H7 (cell line): Measurements from ENCODE around the gene TEX35. TPM values are rescaled to one million over a fixed set of nuclear protein-coding genes. Genes with fewer than 3 reads are reported as not detected.
"Not testable (repeated sequence)": the region's sequence is repeated elsewhere in the genome, so short reads cannot be mapped to it uniquely, and the experiment has no call there.

ENCODE experiments used
- DNase-seq: peaks from one replicate; pipeline ENCODE4 v3.0.0; 2012
- H3K27me3 ChIP-seq: 2 replicates; pipeline ENCODE4 v1.6.0; 2011; ENCODE audit warnings: mild to moderate bottlenecking, low read length; ENCODE audit not compliant: control insufficient read depth, insufficient read depth
- H3K36me3 ChIP-seq: replicated peaks from 2 replicates; pipeline ENCODE4 v1.5.1; 2011; ENCODE audit warnings: low read length; ENCODE audit not compliant: control insufficient read depth, insufficient read depth
- H3K4me3 ChIP-seq: 2 replicates; pipeline ENCODE4 v1.5.1; 2011; ENCODE audit warnings: low read depth, mild to moderate bottlenecking, control low read depth, low read length, moderate library complexity; ENCODE audit not compliant: insufficient read depth
- total RNA-seq: library from RNA; depleted of rRNA; stranded (reverse); fragments of >200 nt; shearing (Covaris generic); gene quantifications from 2 replicates; pipeline ENCODE4 v1.2.3, GENCODE V29; 2014

The TEX35 gene
- total RNA-seq, 1 experiment from 2014 or later = not detected

- DNase-seq = no peak
- no peaks in the 10 kb centered on the region for H3K27me3 ChIP-seq
- no peak overlapping the region for H3K4me3 ChIP-seq
- no peaks in the 10 kb centered on the region for H3K36me3 ChIP-seq
These were observed 11.9 kb upstream of the TEX35 start for GRCh38 chr1:178500936-178501554.

- H3K36me3 ChIP-seq = no peaks in the 10 kb centered on the region
- peak; percentile 91 for DNase-seq
- H3K27me3 ChIP-seq = no peaks in the 10 kb centered on the region
- no peak overlapping the region for H3K4me3 ChIP-seq
These were observed 11.1 kb upstream of the TEX35 start for GRCh38 chr1:178501705-178502329.

- no peaks in the 10 kb centered on the region for H3K27me3 ChIP-seq
- no peak for DNase-seq
- H3K4me3 ChIP-seq = no peak overlapping the region
- H3K36me3 ChIP-seq = no peaks in the 10 kb centered on the region
These were observed 10.6 kb upstream of the TEX35 start for GRCh38 chr1:178502330-178502714.

GRCh38 chr1:178502856-178503255, 10.1 kb upstream of the TEX35 start:
- Histone ChIP-seq H3K27me3 (no peaks in the 10 kb centered on the region), H3K4me3 (no peak overlapping the region), H3K36me3 (no peaks in the 10 kb centered on the region)
- DNase-seq = no peak

GRCh38 chr1:178503316-178503715, 9.6 kb upstream of the TEX35 start:
- not testable (repeated sequence) for H3K27me3 ChIP-seq, H3K4me3 ChIP-seq, DNase-seq, H3K36me3 ChIP-seq

GRCh38 chr1:178503849-178504248, 9.1 kb upstream of the TEX35 start:
- no peaks in the 10 kb centered on the region for H3K36me3 ChIP-seq
- H3K27me3 ChIP-seq = no peaks in the 10 kb centered on the region
- no peak overlapping the region for H3K4me3 ChIP-seq
- no peak for DNase-seq

- no peaks in the 10 kb centered on the region for H3K27me3 ChIP-seq
- DNase-seq = no peak
- no peaks in the 10 kb centered on the region for H3K36me3 ChIP-seq
- no peak overlapping the region for H3K4me3 ChIP-seq
These were observed 8.6 kb upstream of the TEX35 start for GRCh38 chr1:178504286-178504685.

GRCh38 chr1:178506177-178506576, 6.7 kb upstream of the TEX35 start:
- H3K27me3 ChIP-seq = no peaks in the 10 kb centered on the region
- H3K4me3 ChIP-seq = no peak overlapping the region

GRCh38 chr1:178506669-178507068, 6.2 kb upstream of the TEX35 start:
- no peaks in the 10 kb centered on the region for H3K36me3 ChIP-seq
- no peak for DNase-seq
- no peaks in the 10 kb centered on the region for H3K27me3 ChIP-seq
- H3K4me3 ChIP-seq = no peak overlapping the region

More at GRCh38 chr1:178506177-178506576, 6.7 kb upstream of the TEX35 start:
- no peak for DNase-seq
- no peaks in the 10 kb centered on the region for H3K36me3 ChIP-seq

- no peaks in the 10 kb centered on the region for H3K36me3 ChIP-seq
- H3K27me3 ChIP-seq = no peaks in the 10 kb centered on the region
- H3K4me3 ChIP-seq = no peak overlapping the region
- no peak for DNase-seq
These were observed 3.4 kb upstream of the TEX35 start for GRCh38 chr1:178509414-178510007.

- H3K36me3 ChIP-seq = no peaks in the 10 kb centered on the region
- no peak for DNase-seq
- no peak overlapping the region for H3K4me3 ChIP-seq
- no peaks in the 10 kb centered on the region for H3K27me3 ChIP-seq
These were observed 2.8 kb upstream of the TEX35 start for GRCh38 chr1:178510155-178510554.

- DNase-seq = no peak
- Histone ChIP-seq H3K36me3 (no peaks in the 10 kb centered on the region), H3K4me3 (no peak overlapping the region), H3K27me3 (no peaks in the 10 kb centered on the region)
These were observed 522 bp downstream of the TEX35 start for GRCh38 chr1:178513278-178513983.

- DNase-seq = no peak
- Histone ChIP-seq H3K27me3 (no peaks in the 10 kb centered on the region), H3K4me3 (no peak overlapping the region), H3K36me3 (no peaks in the 10 kb centered on the region)
These were observed 3.2 kb downstream of the TEX35 start for GRCh38 chr1:178516110-178516509.

GRCh38 chr1:178518894-178519293, 6.0 kb downstream of the TEX35 start:
- DNase-seq = no peak
- Histone ChIP-seq H3K36me3 (no peaks in the 10 kb centered on the region), H3K4me3 (no peak overlapping the region), H3K27me3 (no peaks in the 10 kb centered on the region)

- DNase-seq = no peak
- H3K27me3 ChIP-seq = no peaks in the 10 kb centered on the region
- no peaks in the 10 kb centered on the region for H3K36me3 ChIP-seq
These were observed 7.9 kb downstream of the TEX35 start for GRCh38 chr1:178520803-178521202.

More at GRCh38 chr1:178520803-178521202, 7.9 kb downstream of the TEX35 start:
- H3K4me3 ChIP-seq = no peak overlapping the region
